OCI-M2 (cell line): ENCODE measurements around the gene DDTL.
A peak's percentile ranks its signal among the peaks of the same experiment; 100 is the strongest.
"Not testable (repeated sequence)": the region's sequence is repeated elsewhere in the genome, so short reads cannot be mapped to it uniquely, and the experiment has no call there.

Experiments used
- DNase-seq: peaks from one replicate; lab custom pipeline; 2025; ENCODE audit not compliant: unreplicated experiment; lab: John Stamatoyannopoulos, UW

DDTL gene

GRCh38 chr22:23966568-23966967 lies at the start of gene DDTL:
Gene DDTL, plus strand, starts transcription at chr22:23966888. Its CDS starts 27 bp downstream, at chr22:23966915.
- DNase-seq: not testable (repeated sequence)

- not testable (repeated sequence) for DNase-seq
These were observed 46.4 kb upstream of the DDTL start for GRCh38 chr22:23920267-23920611.

DNA sequence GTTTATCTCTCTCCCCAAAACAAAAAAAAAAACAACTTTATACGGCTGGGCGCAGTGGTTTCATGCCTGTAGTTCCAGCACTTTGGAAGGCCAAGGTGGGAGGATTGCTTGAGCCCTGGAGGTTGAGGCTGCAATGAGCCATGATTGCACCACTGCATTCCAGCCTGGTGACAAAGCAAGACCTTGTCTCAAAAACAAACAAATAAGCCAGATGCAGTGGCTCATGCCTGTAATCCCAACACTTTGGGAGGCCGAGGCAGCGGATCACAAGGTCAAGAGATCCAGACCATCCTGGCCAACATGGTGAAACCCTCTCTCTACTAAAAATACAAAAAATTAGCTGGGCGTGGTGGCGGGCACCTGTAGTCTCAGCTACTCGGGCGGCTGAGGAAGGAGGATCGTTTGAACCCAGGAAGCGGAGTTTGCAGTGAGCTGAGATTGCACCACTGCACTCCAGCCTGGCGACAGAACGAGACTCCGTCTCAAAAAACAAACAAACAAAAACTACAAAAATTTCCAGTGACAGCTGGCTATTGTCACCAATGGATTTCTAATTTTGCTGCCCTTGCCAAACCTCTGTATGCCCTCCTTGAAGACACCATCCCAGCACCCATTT lies 45.0 kb upstream of the DDTL start:
- not testable (repeated sequence) for DNase-seq

- DNase-seq: no peak
These were observed 43.8 kb upstream of the DDTL start for GRCh38 chr22:23922921-23923320.

DNA sequence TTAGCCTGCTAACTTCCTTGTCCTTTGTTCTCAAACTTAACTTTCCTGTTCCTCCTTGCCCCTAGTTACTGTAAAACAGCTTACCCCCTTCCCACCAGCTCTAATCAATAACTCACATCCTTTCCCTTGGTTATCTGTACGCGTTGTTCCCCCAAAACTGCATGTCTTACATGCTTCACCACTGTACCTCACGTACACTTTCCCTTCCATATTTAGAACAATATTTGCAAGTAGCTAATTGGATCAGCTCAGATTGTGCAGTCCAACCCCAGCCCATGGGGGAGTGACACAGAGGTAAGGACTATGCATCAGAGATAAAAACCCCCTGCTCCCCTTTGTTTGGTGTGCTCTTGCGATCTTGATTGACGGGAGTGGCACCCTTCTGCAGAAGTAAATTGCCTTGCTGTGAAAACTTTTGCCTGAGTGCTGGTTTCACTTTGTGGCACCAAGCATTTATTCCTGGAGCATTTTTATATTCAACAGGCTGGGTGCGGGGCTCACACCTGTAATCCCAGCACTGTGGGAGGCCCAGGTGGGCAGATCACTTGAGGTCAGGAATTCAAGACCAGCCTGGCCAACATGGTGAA lies 41.6 kb upstream of the DDTL start:
- DNase-seq: no peak

DNA sequence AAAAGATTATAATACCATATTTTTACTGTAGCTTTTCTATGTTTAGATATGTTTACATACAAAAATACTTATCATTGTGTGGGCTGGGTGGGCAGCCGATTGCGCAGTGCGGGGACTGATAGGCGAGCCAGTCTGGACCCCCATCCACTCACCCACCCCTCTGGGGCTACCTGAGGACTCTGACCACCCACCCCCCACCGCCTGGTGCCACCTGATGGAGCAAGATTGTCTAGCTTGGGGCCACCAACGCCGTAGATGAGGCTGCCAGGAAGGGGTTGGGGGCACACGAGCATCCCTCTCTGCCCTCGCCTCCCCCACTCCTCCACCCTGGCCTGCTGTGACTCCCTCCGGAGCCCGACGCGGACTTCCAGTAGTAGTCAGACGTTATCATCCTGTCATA lies 40.1 kb upstream of the DDTL start:
- DNase-seq: no peak

- DNase-seq: no peak
These were observed 28.2 kb upstream of the DDTL start for GRCh38 chr22:23938328-23939016.

DNA sequence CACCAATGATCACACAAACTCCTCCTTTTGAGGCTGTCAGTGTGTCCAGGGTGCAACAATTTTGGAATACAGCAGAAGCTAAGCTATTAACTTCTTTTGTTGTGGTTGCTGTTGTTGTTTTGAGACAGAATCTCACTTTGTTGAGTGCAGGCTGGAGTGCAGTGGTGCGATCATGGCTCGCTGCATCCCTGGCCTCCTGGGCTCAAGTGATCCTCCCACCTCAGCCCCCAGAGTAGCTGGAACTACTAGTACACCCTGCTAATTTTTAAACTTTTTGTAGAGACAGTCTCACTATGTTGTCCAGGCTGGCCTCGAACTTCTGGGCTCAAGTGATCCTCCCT lies 27.7 kb upstream of the DDTL start:
- DNase-seq: no peak

GRCh38 chr22:23940166-23940565 lies 26.5 kb upstream of the DDTL start:
- DNase-seq: not testable (repeated sequence)

- not testable (repeated sequence) for DNase-seq
These were observed 19.3 kb upstream of the DDTL start for GRCh38 chr22:23947391-23947790.

DNA sequence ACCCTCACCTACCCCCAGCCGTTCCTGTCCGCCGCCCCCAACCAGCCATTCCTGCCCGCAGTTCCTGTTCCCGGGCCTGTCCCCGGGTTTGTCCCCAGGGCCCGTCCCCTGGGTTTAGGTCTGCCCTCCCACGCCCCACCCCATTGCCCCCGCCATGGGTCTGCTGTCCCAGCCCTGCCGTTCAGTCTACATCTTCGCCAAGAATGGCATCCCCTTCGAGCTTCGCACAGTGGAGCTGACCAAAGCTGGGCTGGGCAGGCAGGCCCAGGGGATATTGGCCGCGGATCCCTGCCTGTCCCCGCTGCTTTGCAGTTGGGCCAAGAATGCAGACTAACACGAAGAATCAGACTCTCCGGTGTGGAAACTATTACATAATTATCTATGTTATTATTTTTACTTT lies 16.9 kb upstream of the DDTL start:
- not testable (repeated sequence) for DNase-seq

GRCh38 chr22:23951383-23951782 lies 15.3 kb upstream of the DDTL start:
- not testable (repeated sequence) for DNase-seq

GRCh38 chr22:23952794-23953405 lies 13.8 kb upstream of the DDTL start:
- DNase-seq: not testable (repeated sequence)

DNA sequence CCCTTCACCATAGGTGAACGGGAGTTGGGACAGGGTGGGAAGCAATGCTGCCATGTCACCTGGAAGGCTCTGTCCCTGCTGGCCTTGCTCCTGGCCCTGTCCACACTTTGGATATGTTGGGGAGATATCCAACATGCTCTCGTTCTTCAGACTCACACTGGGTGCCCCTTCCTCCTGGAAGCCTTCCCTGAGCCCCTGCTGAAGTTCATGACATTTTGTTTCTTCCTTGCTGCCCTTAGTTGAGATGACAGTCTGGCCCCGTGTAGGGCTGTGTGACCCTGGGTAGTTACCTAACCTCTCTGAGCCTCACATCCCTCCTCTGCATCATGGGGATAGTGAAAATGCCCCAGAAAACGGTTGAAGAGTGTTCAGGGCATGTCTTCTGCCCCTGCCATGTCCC lies 13.2 kb upstream of the DDTL start:
- not testable (repeated sequence) for DNase-seq

DNA sequence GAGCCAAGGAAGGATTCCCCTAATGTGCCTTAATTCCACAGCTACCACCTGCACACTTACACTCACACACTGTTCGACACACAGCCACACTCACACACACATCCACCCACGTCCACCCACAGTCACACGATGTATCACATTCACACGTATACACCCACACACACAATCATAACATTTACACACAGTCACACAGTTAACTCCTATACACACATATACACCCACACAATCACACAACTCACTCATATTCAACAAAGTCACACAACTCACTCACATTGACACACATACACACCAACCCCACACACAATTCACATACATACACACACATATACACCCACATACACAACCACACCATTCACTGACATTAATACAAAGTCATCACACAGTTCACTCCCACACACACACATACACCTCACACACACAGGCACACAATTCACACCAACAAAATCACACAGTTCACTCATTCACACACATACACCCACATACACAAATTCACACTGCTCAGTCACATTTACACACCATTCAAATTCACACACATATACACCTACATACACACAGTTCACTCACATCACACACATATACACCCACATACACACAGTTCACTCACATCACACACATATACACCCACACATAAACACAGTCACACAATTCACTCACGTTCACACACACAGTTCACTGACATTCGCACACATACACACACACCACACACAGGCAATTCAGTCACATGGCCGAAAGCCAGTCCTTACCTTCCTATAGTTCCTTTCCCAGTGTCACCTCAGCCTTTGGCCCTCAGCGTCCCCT lies 12.3 kb upstream of the DDTL start:
- not testable (repeated sequence) for DNase-seq

GRCh38 chr22:23954991-23955305 lies 11.7 kb upstream of the DDTL start:
- DNase-seq: not testable (repeated sequence)

DNA sequence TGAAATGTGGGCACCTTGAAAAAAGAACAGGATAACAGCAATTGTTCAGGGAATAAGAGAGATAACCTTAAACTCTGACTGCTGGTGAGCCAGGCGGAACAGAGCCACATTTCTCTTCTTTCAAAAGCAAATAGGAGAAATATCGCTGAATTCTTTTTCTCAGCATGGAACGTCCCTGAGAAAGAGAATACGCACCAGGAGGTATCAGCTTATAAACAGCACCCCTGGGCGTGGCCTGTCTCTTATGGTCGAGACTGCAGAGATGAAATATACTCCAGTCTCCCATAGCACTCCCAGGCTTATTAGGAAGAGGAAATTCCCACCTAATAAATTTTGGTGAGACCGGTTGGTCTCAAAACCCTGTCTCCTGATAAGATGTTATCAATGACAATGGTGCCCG lies 10.8 kb upstream of the DDTL start:
- not testable (repeated sequence) for DNase-seq

GRCh38 chr22:23956301-23956900 lies 10.3 kb upstream of the DDTL start:
- DNase-seq: peak; percentile 10

- not testable (repeated sequence) for DNase-seq
These were observed 5.5 kb upstream of the DDTL start, which contains the start of gene GSTT2B for GRCh38 chr22:23961084-23961771. Gene GSTT2B, minus strand, starts transcription at chr22:23961195. Its CDS starts 64 bp downstream, at chr22:23961131.

GRCh38 chr22:23966094-23966493 lies 594 bp upstream of the DDTL start:
- not testable (repeated sequence) for DNase-seq
